Measurements from ENCODE around the gene TREML4. TPM values are rescaled to one million over a fixed set of nuclear protein-coding genes. Genes with fewer than 3 reads are reported as not detected.

TREML4 gene
- total RNA-seq, result not detected
- not detected for polyA plus RNA-seq
- long read RNA-seq, donor 1, result 0 reads
- long read RNA-seq, donor 2, result 0 reads
- long read RNA-seq, donor 3, result 0 reads
- long read RNA-seq, donor 4, result 0 reads
- long read RNA-seq, donor 5, result 0 reads
- long read RNA-seq, donor 6, result 0 reads
- long read RNA-seq, donor 7, result 0 reads
- long read RNA-seq, donor 8, result 0 reads
- long read RNA-seq, donor 9, result 0 reads
- long read RNA-seq, donor 10, result 0 reads

GRCh38 chr6:41228096-41228495, at the start of gene TREML4:
Gene TREML4, plus strand, starts transcription at chr6:41228349. Its CDS starts 79 bp downstream, at chr6:41228428.
- H3K4me3 ChIP-seq, result no peak within 1 kb of the TSS
- DNase-seq, result no peak
- no peaks in the 10 kb centered on the region for H3K4me1 ChIP-seq
- TF ChIP-seq CTCF (IDR thresholded peaks at IDR 0.05) (no peak), EP300 (IDR thresholded peaks at IDR 0.05) (no peak), POLR2AphosphoS5 (IDR thresholded peaks at IDR 0.05) (no peak)
- H3K27me3 ChIP-seq, result peaks cover 0 to 37% (median 4%) of the 10 kb centered on the region in 3 donors
- 58 to 68% (median 66%) methylated on average over 4 to 5 of the region's 5 CpGs for WGBS, 5 donors
- H3K36me3 ChIP-seq, result no peaks in the 10 kb centered on the region
- intact Hi-C loops (cut with DNase I; ENCODE audit: low total_unique reads), result no loop called here
- no peak within 1 kb of the TSS for H3K27ac ChIP-seq
- no peaks in the 10 kb centered on the region for H3K9me3 ChIP-seq

- H3K27ac ChIP-seq, result no peak overlapping the region
- no peaks in the 10 kb centered on the region for H3K9me3 ChIP-seq
- peaks cover 0 to 12% (median 7%) of the 10 kb centered on the region in 3 donors for H3K27me3 ChIP-seq
- H3K36me3 ChIP-seq, result no peaks in the 10 kb centered on the region
- no peaks in the 10 kb centered on the region for H3K4me1 ChIP-seq
- intact Hi-C loops (cut with DNase I; ENCODE audit: low total_unique reads), result no loop called here
- 45 to 68% (median 63%) methylated on average over 4 of the region's 4 CpGs for WGBS, 5 donors
- no peak overlapping the region for H3K4me3 ChIP-seq
- TF ChIP-seq EP300 (IDR thresholded peaks at IDR 0.05), result no peak
- TF ChIP-seq POLR2A (IDR thresholded peaks at IDR 0.05), result no peak
- TF ChIP-seq POLR2AphosphoS5 (IDR thresholded peaks at IDR 0.05), result no peak
- TF ChIP-seq CTCF (IDR thresholded peaks at IDR 0.05), result no peak
- no peak for DNase-seq
Measured at GRCh38 chr6:41179163-41179562, 49.0 kb upstream of the TREML4 start.

- no peak overlapping the region for H3K4me3 ChIP-seq
- no peak for DNase-seq
- intact Hi-C loops (cut with DNase I; ENCODE audit: low total_unique reads), result no loop called here
- H3K4me1 ChIP-seq, result no peaks in the 10 kb centered on the region
- H3K36me3 ChIP-seq, result no peaks in the 10 kb centered on the region
- TF ChIP-seq POLR2A (IDR thresholded peaks at IDR 0.05) (no peak), CTCF (IDR thresholded peaks at IDR 0.05) (no peak), EP300 (IDR thresholded peaks at IDR 0.05) (no peak), POLR2AphosphoS5 (IDR thresholded peaks at IDR 0.05) (no peak)
- peaks cover 0 to 12% (median 3%) of the 10 kb centered on the region in 3 donors for H3K27me3 ChIP-seq
- H3K9me3 ChIP-seq, result no peaks in the 10 kb centered on the region
- WGBS, 5 donors, result 48 to 63% (median 56%) methylated on average over 1 of the region's 1 CpG
- H3K27ac ChIP-seq, result no peak overlapping the region
Measured at GRCh38 chr6:41181566-41181965, 46.6 kb upstream of the TREML4 start.

GRCh38 chr6:41182069-41183034, 45.8 kb upstream of the TREML4 start:
- no peaks in the 10 kb centered on the region for H3K36me3 ChIP-seq
- 64 to 77% (median 71%) methylated on average over 4 of the region's 4 CpGs for WGBS, 5 donors
- peak overlapping the region in 2 of 5 donors; percentile 70 to 72 for H3K27ac ChIP-seq
- no peaks in the 10 kb centered on the region for H3K4me1 ChIP-seq
- peak; percentile 49 to 76 for DNase-seq
- no peaks in the 10 kb centered on the region for H3K9me3 ChIP-seq
- peaks cover 0 to 12% (median 0%) of the 10 kb centered on the region in 3 donors for H3K27me3 ChIP-seq
- H3K4me3 ChIP-seq, result no peak overlapping the region
- intact Hi-C loops (cut with DNase I; ENCODE audit: low total_unique reads), result no loop called here
- TF ChIP-seq CTCF (IDR thresholded peaks at IDR 0.05), result peak in 5 of 7 experiments; percentile 25 to 49 (median 37)
- no peak for TF ChIP-seq POLR2AphosphoS5 (IDR thresholded peaks at IDR 0.05)
